ENCODE data around the gene NR2F1.

Gene NR2F1

DNA sequence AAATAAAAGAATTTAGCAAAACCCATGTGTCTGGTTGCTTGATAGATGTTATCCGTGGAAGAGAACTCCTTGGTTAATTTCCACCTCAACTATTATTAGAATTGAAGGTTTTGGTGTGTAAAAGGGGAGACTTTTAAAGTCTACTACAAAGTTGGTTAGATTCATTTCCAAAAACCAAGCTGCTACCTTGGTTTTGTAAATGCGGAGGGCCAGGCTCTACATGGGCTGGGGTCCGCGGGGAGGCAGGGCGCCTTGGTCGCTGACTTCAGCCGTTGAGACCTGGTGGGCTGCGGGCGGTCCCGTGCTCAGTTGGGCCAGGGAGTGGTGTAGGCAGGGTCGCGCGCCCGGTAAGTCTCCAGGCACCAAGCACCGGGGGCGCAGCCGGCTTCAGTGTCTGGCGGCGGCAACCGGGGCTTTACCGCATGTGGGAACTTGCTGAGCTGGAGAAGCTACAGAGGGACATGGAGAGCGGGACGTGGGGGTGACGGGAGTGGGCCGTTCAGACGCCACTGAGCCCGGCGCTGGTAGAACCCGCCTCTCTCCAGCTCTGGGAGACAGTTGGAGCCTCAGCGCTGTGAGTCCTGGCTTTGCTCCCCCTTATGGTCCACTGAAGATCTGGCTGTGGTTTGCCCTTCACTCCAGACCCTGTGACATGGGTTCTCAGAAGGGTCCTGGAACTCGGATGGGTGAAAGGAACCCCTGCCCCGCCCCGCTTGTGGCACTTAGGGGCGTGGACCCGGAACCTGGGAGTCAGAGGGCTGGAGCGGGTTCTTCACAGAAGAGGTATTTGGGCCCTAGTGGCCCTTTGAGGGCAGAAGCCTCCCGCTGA lies 11.8 kb downstream of the NR2F1 start:
- Mint-ChIP-seq H3K9me3 (peaks cover 7% of the 10 kb centered on the region), H3K27me3 (ENCODE audit: low read depth) (peaks cover 77% of the 10 kb centered on the region), H3K27ac (no peak overlapping the region), H3K4me1 (ENCODE audit: low read depth) (peaks cover 2% of the 10 kb centered on the region), H3K36me3 (ENCODE audit: low read depth) (peaks cover 2% of the 10 kb centered on the region), H3K4me3 (no peak overlapping the region)

DNA sequence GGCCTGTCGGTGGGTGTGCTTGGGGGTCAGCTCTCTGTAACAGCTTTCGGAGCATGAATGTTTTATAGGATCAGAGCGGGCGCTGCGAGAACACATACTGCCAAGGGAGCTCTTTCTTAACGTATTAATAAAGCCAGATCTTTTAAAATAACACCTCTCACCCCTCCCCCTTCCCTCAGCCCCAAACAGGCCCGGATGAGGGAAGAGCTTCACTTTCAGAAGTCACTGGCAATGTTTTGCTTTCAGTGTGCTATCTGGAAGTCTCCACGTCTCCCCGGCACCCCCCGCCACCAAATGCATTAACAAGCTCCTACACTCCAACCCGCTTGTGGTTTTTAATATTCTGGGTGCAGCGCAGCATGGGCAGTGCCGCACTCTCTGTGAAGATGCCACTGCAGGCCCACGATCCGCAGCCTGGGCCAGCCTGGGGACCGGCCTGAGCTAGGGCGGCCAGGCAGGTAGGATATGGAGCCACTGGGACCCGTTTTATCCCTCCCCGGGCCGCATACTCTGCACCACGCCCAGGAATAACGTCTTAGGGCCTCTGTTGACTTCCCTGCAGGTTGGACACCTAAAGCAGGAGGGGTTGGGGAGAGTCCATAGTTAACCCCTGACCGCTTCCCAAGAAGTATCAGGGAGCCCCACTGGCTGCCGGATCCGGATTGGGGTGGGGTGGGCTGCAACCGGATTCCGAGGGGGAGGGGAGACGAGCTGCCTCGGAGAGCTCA lies 12.6 kb downstream of the NR2F1 start:
- Mint-ChIP-seq H3K27me3 (ENCODE audit: low read depth) (peaks cover 69% of the 10 kb centered on the region), H3K9me3 (peaks cover 7% of the 10 kb centered on the region), H3K27ac (no peak overlapping the region), H3K36me3 (ENCODE audit: low read depth) (peaks cover 2% of the 10 kb centered on the region), H3K4me3 (no peak overlapping the region), H3K4me1 (ENCODE audit: low read depth) (peaks cover 2% of the 10 kb centered on the region)

GRCh38 chr5:93596310-93596675 lies 13.3 kb downstream of the NR2F1 start:
- Mint-ChIP-seq H3K4me3 (peak overlapping the region; percentile 34), H3K36me3 (ENCODE audit: low read depth) (peaks cover 2% of the 10 kb centered on the region), H3K27me3 (ENCODE audit: low read depth) (peaks cover 62% of the 10 kb centered on the region), H3K9me3 (peaks cover 7% of the 10 kb centered on the region), H3K27ac (peak overlapping the region; percentile 57), H3K4me1 (ENCODE audit: low read depth) (peaks cover 2% of the 10 kb centered on the region)

- Mint-ChIP-seq H3K4me3 (no peak overlapping the region), H3K36me3 (ENCODE audit: low read depth) (peaks cover 2% of the 10 kb centered on the region), H3K4me1 (ENCODE audit: low read depth) (peaks cover 2% of the 10 kb centered on the region), H3K9me3 (peaks cover 7% of the 10 kb centered on the region), H3K27me3 (ENCODE audit: low read depth) (peaks cover 56% of the 10 kb centered on the region), H3K27ac (peak overlapping the region; percentile 26)
These were observed 13.9 kb downstream of the NR2F1 start for GRCh38 chr5:93596676-93597490.

GRCh38 chr5:93598091-93599000 lies 15.3 kb downstream of the NR2F1 start:
- no peak overlapping the region for H3K4me3 Mint-ChIP-seq
- H3K27ac Mint-ChIP-seq: no peak overlapping the region
- H3K36me3 Mint-ChIP-seq (ENCODE audit: low read depth): peaks cover 2% of the 10 kb centered on the region
- H3K4me1 Mint-ChIP-seq (ENCODE audit: low read depth): peaks cover 2% of the 10 kb centered on the region
- peaks cover 7% of the 10 kb centered on the region for H3K9me3 Mint-ChIP-seq
- peaks cover 43% of the 10 kb centered on the region for H3K27me3 Mint-ChIP-seq (ENCODE audit: low read depth)

DNA sequence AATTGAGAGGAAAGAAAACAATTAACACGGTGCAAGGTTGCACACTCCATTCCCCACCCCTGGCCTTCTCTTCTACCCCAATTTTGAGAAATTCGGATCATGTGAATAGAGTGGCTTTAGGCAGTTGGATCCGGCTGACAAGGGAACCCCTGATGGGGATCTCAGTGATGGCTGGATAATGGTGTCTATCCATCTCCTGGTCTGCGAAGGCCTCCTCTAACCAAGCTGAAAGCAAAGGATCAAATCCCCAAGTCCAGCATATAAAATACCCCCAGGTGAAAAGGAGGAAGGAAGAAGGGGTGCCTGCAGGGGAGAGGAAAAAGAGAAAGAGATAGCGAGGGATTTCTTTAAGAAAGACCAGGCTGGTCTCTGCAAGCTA lies 16.0 kb downstream of the NR2F1 start:
- Mint-ChIP-seq H3K9me3 (peaks cover 7% of the 10 kb centered on the region), H3K4me1 (ENCODE audit: low read depth) (peaks cover 2% of the 10 kb centered on the region), H3K4me3 (no peak overlapping the region), H3K27me3 (ENCODE audit: low read depth) (peaks cover 37% of the 10 kb centered on the region), H3K36me3 (ENCODE audit: low read depth) (peaks cover 2% of the 10 kb centered on the region), H3K27ac (no peak overlapping the region)

DNA sequence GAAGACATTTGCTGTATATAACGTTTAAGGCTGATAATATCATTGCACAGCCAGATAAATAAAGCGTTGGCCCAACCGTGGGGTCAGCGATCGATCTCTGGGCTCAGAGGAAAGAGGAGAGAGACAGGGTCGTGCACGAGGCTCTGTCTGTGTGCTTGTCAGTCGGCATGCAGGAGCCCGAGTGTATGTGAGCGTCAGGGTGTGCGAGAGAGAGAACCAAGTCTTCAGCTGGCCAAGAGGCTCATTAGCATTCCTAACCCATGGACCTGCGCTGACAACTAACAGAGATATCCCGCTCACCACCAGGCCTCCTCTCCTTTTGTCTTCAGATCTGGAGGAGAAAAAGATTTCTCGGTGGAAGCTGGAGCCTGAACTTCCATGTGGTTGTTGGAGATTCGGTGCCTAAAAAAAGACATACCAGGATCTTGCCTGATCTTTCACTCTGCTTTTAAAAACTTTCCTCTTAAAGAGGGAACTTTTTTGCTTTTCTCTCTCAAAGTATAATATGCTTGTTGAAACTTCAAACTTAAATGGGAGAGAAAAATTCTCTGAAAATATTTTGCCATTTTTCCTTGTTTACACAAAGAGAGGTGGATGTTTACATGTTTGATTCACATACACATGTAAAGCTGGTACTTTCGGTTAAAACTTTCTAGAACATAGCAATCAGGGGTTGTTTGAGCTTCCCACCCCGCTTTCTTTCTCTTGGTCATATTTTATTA lies 16.5 kb downstream of the NR2F1 start:
- H3K4me3 Mint-ChIP-seq: no peak overlapping the region
- peaks cover 7% of the 10 kb centered on the region for H3K9me3 Mint-ChIP-seq
- no peak overlapping the region for H3K27ac Mint-ChIP-seq
- peaks cover 35% of the 10 kb centered on the region for H3K27me3 Mint-ChIP-seq (ENCODE audit: low read depth)
- peaks cover 2% of the 10 kb centered on the region for H3K4me1 Mint-ChIP-seq (ENCODE audit: low read depth)
- H3K36me3 Mint-ChIP-seq (ENCODE audit: low read depth): peaks cover under 1% of the 10 kb centered on the region

GRCh38 chr5:93600409-93601070 lies 17.5 kb downstream of the NR2F1 start:
- no peak overlapping the region for H3K4me3 Mint-ChIP-seq
- H3K36me3 Mint-ChIP-seq (ENCODE audit: low read depth): peaks cover 2% of the 10 kb centered on the region
- peaks cover 35% of the 10 kb centered on the region for H3K27me3 Mint-ChIP-seq (ENCODE audit: low read depth)
- no peak overlapping the region for H3K27ac Mint-ChIP-seq
- peaks cover 2% of the 10 kb centered on the region for H3K4me1 Mint-ChIP-seq (ENCODE audit: low read depth)
- H3K9me3 Mint-ChIP-seq: peaks cover 7% of the 10 kb centered on the region

- no peaks in the 10 kb centered on the region for H3K9me3 Mint-ChIP-seq
- H3K36me3 Mint-ChIP-seq (ENCODE audit: low read depth): peaks cover 2% of the 10 kb centered on the region
- H3K4me1 Mint-ChIP-seq (ENCODE audit: low read depth): no peaks in the 10 kb centered on the region
- H3K4me3 Mint-ChIP-seq: no peak overlapping the region
- peaks cover 35% of the 10 kb centered on the region for H3K27me3 Mint-ChIP-seq (ENCODE audit: low read depth)
- H3K27ac Mint-ChIP-seq: peak overlapping the region; percentile 71
These were observed 18.2 kb downstream of the NR2F1 start for GRCh38 chr5:93601071-93601801.

DNA sequence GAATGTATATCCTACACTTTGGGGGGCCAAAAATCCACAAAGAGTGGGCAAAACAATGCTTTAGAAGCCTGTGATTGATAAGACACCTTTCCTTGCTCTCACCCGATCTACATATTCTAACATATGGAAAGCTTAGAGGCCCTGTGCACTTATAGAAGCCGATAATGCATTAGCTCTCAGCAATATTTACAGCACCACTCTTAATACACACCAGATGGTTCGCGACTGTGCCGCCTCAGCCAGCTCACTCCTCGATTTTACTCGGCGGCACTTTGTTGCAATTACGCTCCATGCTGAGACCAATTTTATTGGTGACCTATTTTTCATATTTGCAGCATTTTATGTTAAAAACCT lies 18.8 kb downstream of the NR2F1 start:
- H3K27me3 Mint-ChIP-seq (ENCODE audit: low read depth): peaks cover 35% of the 10 kb centered on the region
- H3K4me3 Mint-ChIP-seq: no peak overlapping the region
- H3K36me3 Mint-ChIP-seq (ENCODE audit: low read depth): peaks cover 2% of the 10 kb centered on the region
- H3K27ac Mint-ChIP-seq: no peak overlapping the region
- no peaks in the 10 kb centered on the region for H3K4me1 Mint-ChIP-seq (ENCODE audit: low read depth)
- H3K9me3 Mint-ChIP-seq: no peaks in the 10 kb centered on the region

- Mint-ChIP-seq H3K27ac (peak overlapping the region; percentile 58), H3K9me3 (no peaks in the 10 kb centered on the region), H3K27me3 (ENCODE audit: low read depth) (peaks cover 33% of the 10 kb centered on the region), H3K4me3 (no peak overlapping the region), H3K4me1 (ENCODE audit: low read depth) (no peaks in the 10 kb centered on the region), H3K36me3 (ENCODE audit: low read depth) (peaks cover 2% of the 10 kb centered on the region)
These were observed 19.4 kb downstream of the NR2F1 start for GRCh38 chr5:93602241-93603077.

Data from T-helper 1 cell treated with Interleukin-12 subunit alpha and Interleukin-12 subunit beta and Interleukin-4 antibody, amounts not matched to agents 30 μg/mL and 1 μg/mL, for 36 hours (primary cell).